HL-60 (cell line): ENCODE measurements around the gene KLF1.

Experiments
- DNase-seq, 2 experiments: peaks; one replicate each; pipeline ENCODE4 v3.0.0-alpha.2; 2010 to 2020; ENCODE audit warnings: low read depth in 1 of 2, low spot score in 1 of 2
- H3K27ac ChIP-seq: fragments of 250-450 bp; sonication (Bioruptor Pico); replicated peaks from 2 replicates; pipeline ENCODE4 v1.5.1; 2020; ENCODE audit warnings: mild to moderate bottlenecking, moderate library complexity
- H3K27me3 ChIP-seq: fragments of 250-450 bp; sonication (Bioruptor Pico); 2 replicates; pipeline ENCODE4 v1.5.1; 2021; ENCODE audit warnings: mild to moderate bottlenecking, moderate library complexity; ENCODE audit not compliant: insufficient read depth, poor library complexity, severe bottlenecking
- H3K4me3 ChIP-seq: replicated peaks from 2 replicates; pipeline ENCODE4 v1.5.1; 2011; ENCODE audit warnings: mild to moderate bottlenecking, control low read depth, low read length; ENCODE audit not compliant: insufficient read depth
- CTCF ChIP-seq: IDR thresholded peaks from one replicate; pipeline ENCODE4 v1.5.1; 2011; ENCODE audit warnings: low read length, control low read depth, inconsistent platforms; ENCODE audit not compliant: insufficient read depth
- GABPA ChIP-seq: IDR thresholded peaks from 2 replicates; pipeline ENCODE4 v1.6.1; 2012; ENCODE audit warnings: low read depth
- POLR2AphosphoS5 ChIP-seq: IDR thresholded peaks from 2 replicates; pipeline ENCODE4 v1.6.1; 2012; ENCODE audit warnings: low read depth
- REST ChIP-seq: IDR thresholded peaks from 2 replicates; pipeline ENCODE4 v1.6.1; 2012; ENCODE audit warnings: low read depth; ENCODE audit not compliant: insufficient replicate concordance
- SPI1 ChIP-seq: IDR thresholded peaks from 2 replicates; pipeline ENCODE4 v1.6.1; 2012; ENCODE audit warnings: low read depth, mild to moderate bottlenecking, borderline replicate concordance

KLF1 gene

GRCh38 chr19:12924621-12925310, 37.8 kb upstream of the KLF1 start:
- DNase-seq: no peak
- Histone ChIP-seq H3K27ac (no peak overlapping the region), H3K4me3 (no peak overlapping the region), H3K27me3 (no peaks in the 10 kb centered on the region)
- TF ChIP-seq REST (no peak), CTCF (no peak), POLR2AphosphoS5 (no peak; the same call in 1 of the 2 replicates), GABPA (no peak), SPI1 (no peak)

GRCh38 chr19:12922959-12923358, 36.0 kb upstream of the KLF1 start:
- no peak for TF ChIP-seq GABPA
- TF ChIP-seq POLR2AphosphoS5: 0 out of 2 replicates have a peak, but pooled peaks have one; percentile 24
- Histone ChIP-seq H3K27me3 (no peaks in the 10 kb centered on the region), H3K27ac (no peak overlapping the region), H3K4me3 (no peak overlapping the region)
- DNase-seq: no peak

GRCh38 chr19:12921047-12921446, 34.0 kb upstream of the KLF1 start:
- Histone ChIP-seq H3K4me3 (no peak overlapping the region), H3K27me3 (no peaks in the 10 kb centered on the region), H3K27ac (peak overlapping the region; percentile 73)
- no peak for DNase-seq
- no peak for TF ChIP-seq REST
- peak; percentile 9; the same call in 1 of the 2 replicates for TF ChIP-seq POLR2AphosphoS5

GRCh38 chr19:12918253-12918652, 31.3 kb upstream of the KLF1 start:
- no peaks in the 10 kb centered on the region for H3K27me3 ChIP-seq

More at GRCh38 chr19:12918253-12918652, 31.3 kb upstream of the KLF1 start:
- DNase-seq: no peak
- TF ChIP-seq CTCF (no peak), REST (no peak), POLR2AphosphoS5 (no peak), SPI1 (no peak), GABPA (no peak)
- H3K27ac ChIP-seq: no peak overlapping the region; the same call in 1 of the 2 replicates
- no peak overlapping the region for H3K4me3 ChIP-seq
